Ovary (tissue), 3 donors: ENCODE data around the gene MAP3K7CL.

Source experiments
- CTCF ChIP-seq, 3 donors: fragments of 450-650 bp in 2 of 3; fragments of 200-600 bp in 1 of 3; IDR thresholded peaks; one replicate each; pipeline versions ENCODE4 v1.5.1 to v1.8.0; 2016 to 2022; ENCODE audit warnings: antibody characterized with exemption in 3 of 3, mild to moderate bottlenecking in 1 of 3
- POLR2A ChIP-seq: fragments of 450-650 bp; IDR thresholded peaks from one replicate; pipeline ENCODE4 v1.6.1; 2017; ENCODE audit warnings: antibody characterized with exemption, mild to moderate bottlenecking, moderate library complexity
- donor health status: DM: no; HTN: no; CAD: no.

- no peak for TF ChIP-seq CTCF (IDR thresholded peaks at IDR 0.05)
- TF ChIP-seq POLR2A: no peak
Measured at GRCh38 chr21:29114765-29115500, 15.5 kb upstream of the MAP3K7CL start.
